Ectodermal cell (in vitro differentiated cells): ENCODE data around the gene OPRD1.
"Not testable (repeated sequence)": the region's sequence is repeated elsewhere in the genome, so short reads cannot be mapped to it uniquely, and the experiment has no call there.

Experiments
- H3K27ac ChIP-seq: 2 replicates; pipeline ENCODE4 v1.7.0; 2013; ENCODE audit warnings: mild to moderate bottlenecking, low read depth, low read length; ENCODE audit not compliant: insufficient read depth, poor library complexity, severe bottlenecking
- H3K27me3 ChIP-seq: 2 replicates; pipeline ENCODE4 v1.7.0; 2013; ENCODE audit warnings: mild to moderate bottlenecking, low read length; ENCODE audit not compliant: insufficient read depth, control insufficient read depth, poor library complexity, severe bottlenecking
- H3K36me3 ChIP-seq: one replicate; pipeline ENCODE4 v1.7.0; 2013; ENCODE audit warnings: low read length; ENCODE audit not compliant: control insufficient read depth, insufficient read depth
- H3K4me1 ChIP-seq: one replicate; pipeline ENCODE4 v1.7.0; 2013; ENCODE audit warnings: low read length; ENCODE audit not compliant: control insufficient read depth, insufficient read depth
- H3K4me3 ChIP-seq: 2 replicates; pipeline ENCODE4 v1.7.0; 2013; ENCODE audit warnings: low read depth, low read length, control low read depth; ENCODE audit not compliant: insufficient read depth
- H3K9me3 ChIP-seq: 2 replicates; pipeline ENCODE4 v1.7.0; 2013; ENCODE audit warnings: mild to moderate bottlenecking, low read length, moderate library complexity; ENCODE audit not compliant: control insufficient read depth
- WGBS, 2 experiments: methylation state at CpG; one replicate each; pipeline ENCODE4 v1.1.7; 2013; ENCODE audit warnings: missing lambda C conversion rate in 2 of 2; 5-methylcytosine and 5-hydroxymethylcytosine counted together

The OPRD1 gene

DNA sequence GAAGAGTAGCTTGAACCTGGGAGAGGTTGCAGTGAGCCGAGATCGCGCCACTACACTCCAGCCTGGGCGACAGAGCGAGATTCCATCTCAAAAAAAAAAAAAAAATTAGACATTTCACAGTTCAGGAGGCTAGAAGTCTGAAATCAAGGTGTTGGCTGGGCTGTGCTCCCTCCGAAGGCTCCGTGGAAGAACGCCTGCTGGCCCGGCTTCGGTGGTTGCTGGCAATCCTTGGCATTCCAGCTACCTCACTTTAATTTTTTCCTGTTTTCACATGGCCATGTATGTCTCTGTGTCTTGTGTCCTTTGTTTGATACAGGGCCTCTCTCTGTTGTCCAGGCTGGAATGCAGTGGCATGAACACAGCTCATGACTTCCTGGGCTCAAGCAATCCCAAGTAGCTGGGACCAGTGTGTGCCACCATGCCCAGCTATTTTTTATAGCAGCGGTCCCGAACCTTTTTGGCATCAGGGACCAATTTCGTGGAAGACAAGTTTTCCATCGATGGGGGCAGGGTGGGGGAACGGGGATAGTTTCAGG, 24.5 kb downstream of the OPRD1 start:
- H3K27ac ChIP-seq: no peak overlapping the region
- no peaks in the 10 kb centered on the region for H3K27me3 ChIP-seq
- peaks cover 3% of the 10 kb centered on the region for H3K4me1 ChIP-seq
- H3K4me3 ChIP-seq: no peak overlapping the region
- H3K36me3 ChIP-seq: no peaks in the 10 kb centered on the region
- WGBS, 2 experiments: 93 to 95% methylated on average over 14 to 15 of the region's 15 CpGs
- H3K9me3 ChIP-seq: no peaks in the 10 kb centered on the region

DNA sequence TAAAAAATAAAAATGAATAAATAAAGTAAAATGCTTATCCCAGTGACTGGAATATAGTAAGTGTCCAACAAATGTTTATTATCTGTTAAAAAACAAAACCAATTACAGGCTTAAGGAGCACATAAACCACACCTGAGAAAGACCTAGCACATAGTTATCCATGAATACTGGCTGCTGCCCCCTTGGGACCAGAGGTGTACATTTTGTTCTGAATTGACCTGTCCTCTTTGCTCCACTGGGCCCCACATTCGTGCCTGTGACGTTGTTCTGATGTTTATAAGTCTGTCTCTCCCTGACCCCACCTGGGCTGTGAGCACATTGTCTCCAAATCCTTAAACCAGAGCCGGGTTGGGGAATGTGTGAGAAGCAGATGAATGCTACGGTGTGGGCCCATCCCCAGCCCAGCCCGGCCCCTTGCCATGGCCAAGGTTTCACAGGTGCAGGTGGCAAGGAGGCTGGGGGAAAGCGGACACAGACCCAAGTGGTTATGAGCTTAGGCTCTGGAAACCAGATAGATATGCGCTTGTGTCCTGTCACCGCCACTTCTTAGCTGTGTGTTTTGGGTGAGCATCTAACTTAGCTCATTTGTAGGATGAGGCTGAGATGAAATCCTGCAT, 29.1 kb downstream of the OPRD1 start:
- Histone ChIP-seq H3K27ac (no peak overlapping the region), H3K36me3 (no peaks in the 10 kb centered on the region), H3K9me3 (no peaks in the 10 kb centered on the region), H3K4me3 (no peak overlapping the region), H3K4me1 (no peaks in the 10 kb centered on the region), H3K27me3 (no peaks in the 10 kb centered on the region)
- 95 to 97% methylated on average over 8 of the region's 8 CpGs for WGBS, 2 experiments

DNA sequence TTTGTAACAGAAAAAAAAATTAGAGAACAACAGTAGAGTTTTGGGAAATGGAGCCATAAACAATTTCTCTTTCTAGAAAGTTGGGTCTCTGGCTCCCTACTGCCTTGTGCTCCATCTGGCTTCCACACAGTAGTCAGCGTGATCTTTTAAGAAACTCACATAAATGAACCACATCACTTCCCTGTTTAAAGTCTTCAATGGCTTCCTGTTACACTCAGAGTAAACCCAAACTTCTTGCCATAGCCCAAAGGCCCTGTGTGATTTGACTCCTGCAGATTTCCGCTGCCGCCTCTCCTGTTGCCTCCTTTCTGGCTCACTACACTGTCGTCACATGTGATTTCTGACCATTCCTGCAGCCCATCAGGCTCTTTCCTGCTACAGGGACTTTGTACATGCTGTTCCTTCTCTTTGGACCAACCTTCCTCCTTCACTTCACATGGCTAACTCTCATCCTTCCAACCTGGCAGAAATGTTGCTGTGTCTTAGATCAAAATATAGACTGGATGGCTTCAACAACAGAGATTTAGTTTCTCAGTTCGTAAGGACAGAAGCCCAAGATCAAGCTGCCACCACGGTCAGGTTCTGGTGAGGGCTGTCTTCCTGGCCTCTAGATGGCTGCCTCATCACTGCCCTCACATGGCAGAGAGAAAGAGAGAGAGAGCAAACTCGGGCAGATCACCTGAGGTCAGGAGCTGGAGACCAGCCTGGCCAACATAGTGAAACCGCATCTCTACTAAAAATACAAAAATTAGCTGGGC, 34.0 kb downstream of the OPRD1 start:
- H3K36me3 ChIP-seq: no peaks in the 10 kb centered on the region
- H3K9me3 ChIP-seq: no peaks in the 10 kb centered on the region
- 73 to 76% methylated on average over 8 of the region's 8 CpGs for WGBS, 2 experiments
- no peak overlapping the region for H3K4me3 ChIP-seq
- H3K27me3 ChIP-seq: no peaks in the 10 kb centered on the region
- H3K27ac ChIP-seq: no peak overlapping the region
- no peaks in the 10 kb centered on the region for H3K4me1 ChIP-seq

DNA sequence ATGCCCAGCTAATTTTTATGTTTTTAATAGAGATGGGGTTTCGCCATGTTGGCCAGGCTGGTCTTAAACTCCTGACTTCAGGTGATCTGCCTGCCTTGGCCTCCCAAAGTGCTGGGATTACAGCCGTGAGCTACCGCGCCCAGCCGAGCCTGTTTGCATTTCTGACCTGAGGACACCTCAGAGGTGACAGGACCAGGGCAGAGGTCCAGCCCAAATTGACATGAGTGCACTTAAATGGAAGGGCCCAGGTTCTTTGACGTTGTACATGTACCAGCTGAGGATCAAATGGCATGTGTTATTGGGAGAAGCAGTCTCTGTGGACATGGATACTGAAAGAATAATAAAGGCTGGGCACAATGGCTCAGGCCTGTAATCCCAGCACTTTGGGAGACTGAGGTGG, 35.2 kb downstream of the OPRD1 start:
- not testable (repeated sequence) for H3K36me3 ChIP-seq, H3K27me3 ChIP-seq, H3K27ac ChIP-seq, H3K4me1 ChIP-seq, H3K4me3 ChIP-seq, H3K9me3 ChIP-seq
- 93% methylated on average over 6 of the region's 6 CpGs for WGBS, 2 experiments

DNA sequence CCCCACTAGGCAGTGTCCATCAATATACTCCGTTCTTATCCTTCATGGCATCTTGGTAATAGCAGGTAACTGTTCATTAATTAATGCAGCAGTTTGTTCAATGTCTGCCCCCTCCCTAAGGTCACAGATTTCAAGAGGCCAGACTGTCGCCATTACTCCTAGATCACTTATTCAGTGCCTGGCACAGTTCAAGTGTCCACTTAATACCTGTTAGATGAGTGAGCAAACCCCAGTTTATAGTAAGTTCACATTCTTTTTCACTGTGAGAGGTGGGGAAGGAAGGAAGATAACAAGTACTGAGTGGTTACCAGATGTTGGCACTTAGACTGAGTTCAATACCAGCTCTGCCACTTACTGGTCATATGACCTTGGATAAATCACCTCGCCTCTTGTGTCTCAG, 36.4 kb downstream of the OPRD1 start:
- Histone ChIP-seq H3K4me1 (peaks cover 6% of the 10 kb centered on the region), H3K27me3 (no peaks in the 10 kb centered on the region), H3K4me3 (no peak overlapping the region), H3K36me3 (no peaks in the 10 kb centered on the region), H3K9me3 (no peaks in the 10 kb centered on the region), H3K27ac (no peak overlapping the region)
- 88 to 96% methylated on average over 3 of the region's 3 CpGs for WGBS, 2 experiments

DNA sequence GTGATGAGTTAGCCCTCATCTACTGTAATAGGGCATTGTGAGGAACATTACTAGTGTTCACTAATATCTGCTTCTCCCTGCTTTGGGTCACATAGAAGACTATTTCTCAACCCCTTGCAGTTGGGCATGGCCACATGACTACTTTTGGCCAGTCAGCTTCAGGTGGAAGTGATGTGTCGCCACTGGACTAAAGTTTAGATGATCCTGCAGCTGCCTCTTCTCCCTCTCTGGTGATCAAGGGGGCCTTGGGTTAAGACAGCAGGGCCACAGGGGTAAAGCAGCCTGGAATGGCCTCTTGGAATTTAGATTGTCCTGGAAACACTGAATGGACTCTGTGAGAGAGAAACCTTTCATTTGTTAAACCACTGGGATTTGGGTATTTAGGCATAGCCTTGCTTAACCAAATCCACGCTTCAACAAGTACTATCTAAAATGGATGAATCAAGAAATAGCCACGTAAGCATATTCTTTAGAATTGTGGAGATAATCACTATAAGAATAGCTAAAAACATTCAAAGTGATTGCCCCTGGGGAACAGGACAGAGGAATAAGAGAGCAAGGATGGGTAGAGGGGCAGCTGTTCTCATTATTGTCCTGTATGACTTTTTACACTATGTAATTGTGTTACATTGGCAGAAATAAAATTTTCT, 41.2 kb downstream of the OPRD1 start:
- H3K36me3 ChIP-seq: no peaks in the 10 kb centered on the region
- 92 to 98% methylated on average over 3 of the region's 3 CpGs for WGBS, 2 experiments

DNA sequence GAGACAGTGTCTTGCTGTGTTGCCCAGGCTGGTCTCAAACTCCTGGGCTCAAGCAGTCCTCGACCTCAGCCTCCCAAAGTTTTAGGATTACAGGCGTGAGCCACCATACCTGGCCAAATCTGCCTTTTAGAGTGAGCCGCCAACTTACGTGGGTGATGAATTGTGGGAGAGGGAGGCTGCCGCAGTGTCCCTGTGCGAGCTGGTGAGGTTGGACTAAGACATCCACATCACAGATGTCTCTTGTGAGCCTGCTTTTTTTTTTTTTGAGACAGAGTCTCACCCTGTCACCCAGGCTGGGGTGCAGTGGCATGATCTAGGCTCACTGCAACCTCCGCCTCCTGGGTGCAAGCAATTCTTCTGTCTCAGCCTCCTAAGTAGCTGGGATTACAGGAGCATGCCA, 42.4 kb downstream of the OPRD1 start:
- not testable (repeated sequence) for H3K36me3 ChIP-seq, H3K4me1 ChIP-seq, H3K27me3 ChIP-seq, H3K27ac ChIP-seq, H3K4me3 ChIP-seq, H3K9me3 ChIP-seq
- 90 to 95% methylated on average over 7 of the region's 7 CpGs for WGBS, 2 experiments

More for the DNA sequence above, 41.2 kb downstream of the OPRD1 start:
- Histone ChIP-seq H3K4me3 (no peak overlapping the region), H3K27ac (no peak overlapping the region), H3K27me3 (no peaks in the 10 kb centered on the region), H3K4me1 (peaks cover 8% of the 10 kb centered on the region), H3K9me3 (no peaks in the 10 kb centered on the region)

DNA sequence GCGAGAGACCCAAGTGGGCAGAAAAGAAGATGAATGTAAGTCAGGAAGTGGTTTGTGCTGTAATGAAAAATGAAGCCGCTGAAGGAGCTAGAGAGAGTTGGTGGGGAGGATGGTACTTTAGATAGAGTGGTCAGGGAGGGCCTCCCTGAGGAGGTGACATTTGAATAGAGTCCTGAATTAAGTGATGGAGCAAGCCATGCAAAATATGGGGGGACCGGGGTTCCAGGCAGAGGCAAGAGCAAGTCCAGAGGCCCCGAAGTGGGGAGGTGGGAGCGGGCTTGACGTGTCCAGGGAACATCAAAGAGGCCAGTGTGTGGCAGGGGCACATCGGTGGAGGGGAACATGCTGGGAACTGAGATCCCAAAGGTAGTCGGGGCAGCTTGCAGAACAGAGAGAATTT, 43.1 kb downstream of the OPRD1 start:
- Histone ChIP-seq H3K9me3 (no peaks in the 10 kb centered on the region), H3K4me3 (no peak overlapping the region), H3K4me1 (peaks cover 8% of the 10 kb centered on the region), H3K27ac (no peak overlapping the region), H3K27me3 (no peaks in the 10 kb centered on the region), H3K36me3 (no peaks in the 10 kb centered on the region)
- 92 to 93% methylated on average over 8 of the region's 8 CpGs for WGBS, 2 experiments

DNA sequence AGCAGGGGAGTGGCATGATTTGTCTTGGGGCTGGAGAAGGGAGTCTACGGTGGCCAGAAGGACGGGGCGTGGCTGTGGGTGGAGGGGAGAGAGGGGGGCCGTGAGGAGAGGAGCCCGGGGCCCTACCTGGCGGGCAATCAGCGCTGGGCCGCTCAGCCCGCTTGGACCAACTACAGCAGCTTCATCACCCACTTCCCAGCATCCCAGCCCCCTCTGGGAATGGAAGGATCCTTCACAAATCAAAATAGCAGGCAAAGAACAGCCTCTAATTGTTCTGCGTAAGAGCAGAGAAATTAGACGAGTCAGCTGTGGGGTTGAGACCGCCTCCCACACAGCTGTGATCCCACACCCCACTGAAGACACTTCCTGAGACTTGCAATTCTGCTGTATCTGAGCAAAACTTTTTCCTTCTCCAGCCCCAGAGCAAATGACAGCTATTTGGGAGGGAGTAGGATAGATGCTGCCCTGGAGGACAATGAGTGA, 43.5 kb downstream of the OPRD1 start:
- no peaks in the 10 kb centered on the region for H3K36me3 ChIP-seq
- H3K27me3 ChIP-seq: no peaks in the 10 kb centered on the region
- 77 to 79% methylated on average over 12 of the region's 12 CpGs for WGBS, 2 experiments
- no peak overlapping the region for H3K4me3 ChIP-seq
- H3K4me1 ChIP-seq: peaks cover 8% of the 10 kb centered on the region
- H3K9me3 ChIP-seq: no peaks in the 10 kb centered on the region
- no peak overlapping the region for H3K27ac ChIP-seq

DNA sequence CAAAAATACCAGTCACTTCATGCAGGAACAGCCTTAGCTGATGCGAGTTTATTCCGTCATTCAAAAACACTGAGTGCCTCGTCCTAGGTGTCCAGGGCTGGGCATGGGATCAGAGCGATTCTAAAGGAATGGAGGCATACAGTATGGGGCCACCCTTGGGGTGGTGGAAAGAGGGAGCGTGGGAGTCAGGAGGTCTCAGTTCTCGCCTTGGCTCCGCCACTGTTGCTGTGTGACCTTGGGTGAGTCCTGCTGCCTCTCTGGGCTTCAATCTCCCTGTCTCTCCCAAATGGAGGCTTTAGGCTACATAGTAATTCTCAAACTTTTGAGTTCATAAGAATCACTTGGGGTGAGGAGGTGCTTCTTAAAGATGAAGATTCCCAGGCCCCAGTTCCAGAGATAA, 44.0 kb downstream of the OPRD1 start:
- Histone ChIP-seq H3K9me3 (no peaks in the 10 kb centered on the region), H3K27me3 (no peaks in the 10 kb centered on the region), H3K27ac (no peak overlapping the region), H3K36me3 (no peaks in the 10 kb centered on the region), H3K4me3 (no peak overlapping the region), H3K4me1 (peaks cover 8% of the 10 kb centered on the region)
- 90 to 92% methylated on average over 7 of the region's 7 CpGs for WGBS, 2 experiments
